ENCODE data around the gene ATXN7L2.

- TF ChIP-seq CTCF (IDR thresholded peaks at IDR 0.05), result no peak
- TF ChIP-seq POLR2A (IDR thresholded peaks at IDR 0.05), result no peak
Observed at GRCh38 chr1:109438798-109439297, 44.9 kb upstream of the ATXN7L2 start.

Measured in heart left ventricle (tissue), 13 donors.